Omental fat pad (tissue), 4 donors: ENCODE data around the gene KIAA0319L. TPM values are rescaled to one million over a fixed set of nuclear protein-coding genes. Genes with fewer than 3 reads are reported as not detected.

ENCODE experiments used
- ATAC-seq: fragments of 150-250 bp; one replicate; pipeline ENCODE4 v1.9.1; 2016; ENCODE audit warnings: mild to moderate bottlenecking, moderate library complexity; ENCODE audit not compliant: low FRiP score
- DNase-seq: peaks from one replicate; pipeline ENCODE4 v3.0.0-alpha.2; 2019; ENCODE audit warnings: low spot score
- CTCF ChIP-seq, 3 donors: fragments of 450-650 bp; IDR thresholded peaks; one replicate each; pipeline ENCODE4 v1.5.1; 2016 to 2017; ENCODE audit warnings: antibody characterized with exemption in 3 of 3, mild to moderate bottlenecking in 3 of 3, moderate library complexity in 2 of 3
- total RNA-seq, 4 donors: library from RNA; depleted of rRNA; stranded (reverse); fragments of >200 nt; gene quantifications; one replicate each; pipeline ENCODE4 v1.1.0, GENCODE V29; 2016

The KIAA0319L gene
- total RNA-seq, 4 donors from 2014 or later: 38.1 to 99.9 (median 44.2) TPM

GRCh38 chr1:35573198-35574124, 16.3 kb upstream of the KIAA0319L start, which contains the start of gene TFAP2E:
TSS of gene TFAP2E (plus strand) at chr1:35573314. CDS start at chr1:35573578, 264 bp downstream.
- DNase-seq (no peak), ATAC-seq (no peak)
- TF ChIP-seq CTCF (IDR thresholded peaks at IDR 0.05): no peak

- no peak for TF ChIP-seq CTCF (IDR thresholded peaks at IDR 0.05)
- no peak for DNase-seq
- no peak for ATAC-seq
These were observed 15.1 kb upstream of the KIAA0319L start for GRCh38 chr1:35572296-35572695.

- TF ChIP-seq CTCF (IDR thresholded peaks at IDR 0.05): no peak
- ATAC-seq (no peak), DNase-seq (no peak)
These were observed 14.1 kb upstream of the KIAA0319L start for GRCh38 chr1:35571263-35571662.

GRCh38 chr1:35570589-35571137, 13.5 kb upstream of the KIAA0319L start:
- DNase-seq (no peak), ATAC-seq (no peak)
- no peak for TF ChIP-seq CTCF (IDR thresholded peaks at IDR 0.05)

- no peak for DNase-seq
- ATAC-seq: no peak
- TF ChIP-seq CTCF (IDR thresholded peaks at IDR 0.05): no peak
These were observed 12.7 kb upstream of the KIAA0319L start for GRCh38 chr1:35569936-35570335.

- ATAC-seq (peak; percentile 59), DNase-seq (no peak)
- TF ChIP-seq CTCF (IDR thresholded peaks at IDR 0.05): peak in 1 of 3 donors; percentile 57
These were observed 11.8 kb upstream of the KIAA0319L start for GRCh38 chr1:35568975-35569395.
